ENCODE data around the gene OPHN1.

- no peak for TF ChIP-seq CTCF (IDR thresholded peaks at IDR 0.05)
- TF ChIP-seq POLR2A (IDR thresholded peaks at IDR 0.05) = no peak
These were observed 10.0 kb upstream of the OPHN1 start for GRCh38 chrX:68443155-68443868.
